T47D (cell line): ENCODE results near the gene MUC2.
A peak's percentile ranks its signal among the peaks of the same experiment; 100 is the strongest.

Experiments used
- DNase-seq, 2 experiments: peaks; one replicate each; pipeline versions ENCODE4 v3.0.0 to v3.0.0-alpha.2; 2011 to 2012; ENCODE audit warnings: low read depth in 1 of 2, low spot score in 1 of 2
- JUND ChIP-seq: IDR thresholded peaks from 2 replicates; pipeline ENCODE4 v1.6.1; 2012; ENCODE audit warnings: low read depth
- in situ Hi-C: cut with HindIII; loops from 2 replicates; pipeline ENCODE4 v1.10.0; 2016; ENCODE audit warnings: low sequenced_read_pairs, low pct_unique_long_range_greater_than_20kb

Gene MUC2

DNA sequence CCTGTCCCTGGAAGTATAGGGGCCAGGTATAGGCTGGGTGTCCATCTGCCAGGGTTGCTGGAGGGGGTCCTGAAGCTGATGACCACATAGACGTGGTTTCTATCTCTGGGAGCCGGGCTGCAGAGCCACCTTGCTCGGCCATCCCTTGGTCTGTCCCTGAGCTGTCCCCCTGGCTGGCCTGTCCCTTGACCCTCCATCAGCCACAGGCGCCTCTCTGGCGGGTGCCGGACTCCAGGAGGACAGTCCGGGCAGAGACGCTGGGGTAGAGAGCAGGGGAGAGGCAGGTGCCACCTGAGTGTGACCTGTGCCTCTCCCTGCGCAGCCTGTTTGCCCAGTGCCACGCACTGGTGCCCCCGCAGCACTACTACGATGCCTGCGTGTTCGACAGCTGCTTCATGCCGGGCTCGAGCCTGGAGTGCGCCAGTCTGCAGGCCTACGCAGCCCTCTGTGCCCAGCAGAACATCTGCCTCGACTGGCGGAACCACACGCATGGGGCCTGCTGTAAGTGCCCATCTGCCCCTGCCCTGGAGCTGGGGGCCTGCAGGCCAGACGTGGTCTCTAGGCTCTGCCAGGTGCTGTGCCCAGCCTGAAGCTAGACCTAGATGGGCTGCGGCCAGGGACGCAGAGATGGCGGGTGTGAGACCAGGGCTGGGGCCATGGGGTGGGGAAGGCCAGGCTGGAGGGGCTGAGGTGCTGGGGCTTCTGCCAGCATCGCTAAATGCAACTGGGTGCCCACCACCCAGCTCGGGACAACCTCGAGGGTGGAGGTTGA lies 29.9 kb downstream of the MUC2 start:
- DNase-seq: no peak
- in situ Hi-C loops: no loop called here
- TF ChIP-seq JUND: no peak

DNA sequence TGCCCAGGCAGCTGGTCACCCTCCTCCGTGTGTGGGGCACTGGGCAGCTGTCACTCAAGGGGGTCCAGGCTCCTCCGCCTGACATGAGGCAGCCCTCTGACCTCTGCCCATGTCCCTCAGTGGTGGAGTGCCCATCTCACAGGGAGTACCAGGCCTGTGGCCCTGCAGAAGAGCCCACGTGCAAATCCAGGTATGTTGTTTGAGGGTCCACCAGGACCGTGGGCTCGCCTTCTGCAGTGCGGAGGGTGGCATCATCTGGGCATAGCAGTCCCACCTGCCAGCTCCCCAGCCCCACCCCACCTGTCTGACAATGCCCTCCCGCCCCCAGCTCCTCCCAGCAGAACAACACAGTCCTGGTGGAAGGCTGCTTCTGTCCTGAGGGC lies 30.5 kb downstream of the MUC2 start:
- no peak for DNase-seq
- TF ChIP-seq JUND: no peak
- in situ Hi-C loops: no loop called here

DNA sequence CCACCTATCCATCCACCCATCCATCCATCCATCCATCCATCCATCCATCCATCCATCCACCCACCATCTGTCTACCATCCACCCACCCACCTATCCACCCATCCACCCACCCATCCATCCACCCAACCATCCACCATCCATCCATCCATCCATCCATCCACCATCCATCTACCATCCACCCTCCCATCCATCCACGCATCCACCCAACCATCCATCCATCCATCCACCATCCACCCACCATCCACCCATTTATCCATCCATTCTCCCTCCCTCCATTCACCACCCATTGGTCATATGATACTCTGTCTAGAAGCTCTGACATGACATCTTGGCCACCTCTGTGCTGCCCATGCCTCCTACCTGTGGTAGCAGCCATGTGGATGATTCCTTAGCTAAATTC lies 31.7 kb downstream of the MUC2 start:
- no peak for DNase-seq
- in situ Hi-C loops: no loop called here
- no peak for TF ChIP-seq JUND

DNA sequence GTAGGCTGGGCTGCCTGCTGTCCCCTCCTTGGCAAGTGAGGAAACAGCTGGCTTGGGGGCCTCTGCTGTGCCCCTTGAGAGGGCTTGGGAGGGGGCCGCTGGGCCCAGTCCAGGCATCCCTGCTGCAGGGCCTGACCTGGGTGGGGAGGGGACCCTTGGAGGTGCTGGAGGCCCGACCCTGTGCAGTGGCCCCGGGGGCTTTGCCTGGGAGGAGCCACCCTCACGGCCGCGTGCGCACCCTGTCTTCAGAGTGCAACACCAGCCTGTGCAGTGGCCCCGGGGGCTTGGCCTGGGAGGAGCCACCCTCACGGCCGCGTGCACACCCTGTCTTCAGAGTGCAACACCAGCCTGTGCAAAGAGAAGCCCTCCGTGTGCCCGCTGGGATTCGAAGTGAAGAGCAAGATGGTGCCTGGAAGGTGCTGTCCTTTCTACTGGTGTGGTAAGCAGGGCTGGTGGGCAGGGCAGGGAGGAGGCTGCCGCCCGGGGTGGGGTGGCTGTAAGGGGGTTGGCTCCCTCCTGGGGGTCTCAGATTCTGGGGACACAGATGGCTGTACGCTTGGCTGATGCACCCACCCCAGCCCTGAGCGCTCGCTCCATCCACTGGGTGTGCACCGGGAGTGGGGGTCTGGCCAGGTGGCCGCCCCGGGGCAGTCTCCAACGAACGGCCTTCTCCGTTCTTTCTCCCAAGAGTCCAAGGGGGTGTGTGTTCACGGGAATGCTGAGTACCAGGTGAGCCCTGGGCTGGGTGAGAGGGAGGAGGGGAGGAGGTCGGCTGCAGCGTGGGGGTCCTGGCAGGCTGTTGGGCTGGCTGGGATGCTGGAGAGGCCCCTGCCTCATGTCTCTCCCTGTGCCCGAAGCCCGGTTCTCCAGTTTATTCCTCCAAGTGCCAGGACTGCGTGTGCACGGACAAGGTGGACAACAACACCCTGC lies 32.9 kb downstream of the MUC2 start:
- DNase-seq: no peak
- in situ Hi-C loops: no loop called here
- TF ChIP-seq JUND: no peak

DNA sequence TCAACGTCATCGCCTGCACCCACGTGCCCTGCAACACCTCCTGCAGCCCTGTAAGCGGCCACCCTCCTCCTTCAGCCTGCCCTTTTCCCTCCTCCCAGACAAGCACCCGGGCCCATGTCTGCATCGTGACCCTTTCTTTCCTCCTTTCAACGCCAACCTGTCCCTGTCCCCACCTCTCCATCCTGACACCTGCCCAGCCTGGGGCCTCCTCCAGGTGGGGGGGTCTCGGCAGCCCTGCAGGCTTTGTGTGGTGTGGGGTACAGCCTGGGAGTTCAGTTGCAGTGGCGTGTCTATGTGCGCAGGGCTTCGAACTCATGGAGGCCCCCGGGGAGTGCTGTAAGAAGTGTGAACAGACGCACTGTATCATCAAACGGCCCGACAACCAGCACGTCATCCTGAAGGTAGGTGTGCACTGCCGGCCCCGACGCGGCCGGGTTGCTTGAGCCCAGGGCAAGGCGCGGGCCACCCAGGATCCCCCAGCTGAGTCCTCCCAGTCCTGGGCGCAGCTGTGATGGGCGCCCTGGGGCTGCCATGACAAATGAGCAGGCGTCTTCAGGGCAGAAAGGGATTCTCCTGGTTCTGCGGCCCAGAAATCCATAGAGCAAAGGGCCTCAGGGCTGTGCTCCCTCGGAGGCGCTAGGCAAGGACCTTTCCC lies 33.7 kb downstream of the MUC2 start:
- DNase-seq: no peak
- in situ Hi-C loops: no loop called here
- TF ChIP-seq JUND: no peak

DNA sequence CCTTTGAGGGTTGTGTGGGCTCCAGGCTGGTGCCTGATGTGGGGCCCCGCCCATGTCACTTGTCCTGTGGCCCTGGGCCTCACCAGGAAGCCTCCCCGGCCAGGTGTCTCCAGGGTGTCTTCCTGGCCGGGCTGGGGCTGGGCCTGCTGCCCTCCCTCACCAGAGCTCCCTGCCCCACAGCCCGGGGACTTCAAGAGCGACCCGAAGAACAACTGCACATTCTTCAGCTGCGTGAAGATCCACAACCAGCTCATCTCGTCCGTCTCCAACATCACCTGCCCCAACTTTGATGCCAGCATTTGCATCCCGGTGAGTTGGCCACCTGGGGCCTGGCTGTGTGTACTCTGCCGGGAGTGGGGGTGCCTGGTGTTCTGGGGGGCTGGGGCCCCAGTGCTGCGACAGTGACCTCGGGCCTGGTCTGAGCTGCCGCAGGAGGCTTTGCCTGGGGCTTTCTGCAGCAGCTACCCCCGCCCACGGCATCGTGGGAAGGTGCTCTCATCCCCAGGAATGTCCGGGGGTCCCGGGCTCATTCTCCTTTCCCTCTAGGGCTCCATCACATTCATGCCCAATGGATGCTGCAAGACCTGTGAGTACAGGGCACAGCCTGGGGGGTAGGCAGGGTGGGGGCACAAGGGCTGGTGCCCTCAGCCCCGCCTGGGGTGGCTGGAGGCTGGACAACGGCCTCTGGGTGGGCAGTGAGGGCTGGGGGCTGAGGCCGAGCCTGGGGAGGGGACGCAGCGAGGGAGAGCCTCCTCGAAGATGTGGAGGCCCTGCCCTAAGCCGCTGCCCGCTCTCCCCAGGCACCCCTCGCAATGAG lies 34.6 kb downstream of the MUC2 start:
- in situ Hi-C loops: no loop called here
- no peak for DNase-seq
- no peak for TF ChIP-seq JUND

DNA sequence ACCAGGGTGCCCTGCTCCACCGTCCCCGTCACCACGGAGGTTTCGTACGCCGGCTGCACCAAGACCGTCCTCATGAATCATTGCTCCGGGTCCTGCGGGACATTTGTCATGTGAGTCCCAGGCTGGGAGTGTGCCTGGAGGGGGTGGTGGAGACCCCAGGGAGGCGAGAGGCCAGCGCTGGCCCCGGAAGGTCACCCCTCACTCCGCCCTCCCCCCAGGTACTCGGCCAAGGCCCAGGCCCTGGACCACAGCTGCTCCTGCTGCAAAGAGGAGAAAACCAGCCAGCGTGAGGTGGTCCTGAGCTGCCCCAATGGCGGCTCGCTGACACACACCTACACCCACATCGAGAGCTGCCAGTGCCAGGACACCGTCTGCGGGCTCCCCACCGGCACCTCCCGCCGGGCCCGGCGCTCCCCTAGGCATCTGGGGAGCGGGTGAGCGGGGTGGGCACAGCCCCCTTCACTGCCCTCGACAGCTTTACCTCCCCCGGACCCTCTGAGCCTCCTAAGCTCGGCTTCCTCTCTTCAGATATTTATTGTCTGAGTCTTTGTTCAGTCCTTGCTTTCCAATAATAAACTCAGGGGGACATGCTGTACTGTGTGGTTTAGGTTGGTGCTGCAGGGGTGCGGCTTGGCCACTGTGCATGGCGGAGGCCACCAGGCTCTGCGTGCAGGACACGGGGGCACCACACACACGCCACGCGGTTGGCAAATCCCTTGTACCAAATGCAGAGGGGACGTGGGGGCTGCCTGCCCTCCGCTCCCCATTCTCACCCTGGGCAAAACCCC lies 35.4 kb downstream of the MUC2 start:
- in situ Hi-C loops: no loop called here
- no peak for TF ChIP-seq JUND
- no peak for DNase-seq

DNA sequence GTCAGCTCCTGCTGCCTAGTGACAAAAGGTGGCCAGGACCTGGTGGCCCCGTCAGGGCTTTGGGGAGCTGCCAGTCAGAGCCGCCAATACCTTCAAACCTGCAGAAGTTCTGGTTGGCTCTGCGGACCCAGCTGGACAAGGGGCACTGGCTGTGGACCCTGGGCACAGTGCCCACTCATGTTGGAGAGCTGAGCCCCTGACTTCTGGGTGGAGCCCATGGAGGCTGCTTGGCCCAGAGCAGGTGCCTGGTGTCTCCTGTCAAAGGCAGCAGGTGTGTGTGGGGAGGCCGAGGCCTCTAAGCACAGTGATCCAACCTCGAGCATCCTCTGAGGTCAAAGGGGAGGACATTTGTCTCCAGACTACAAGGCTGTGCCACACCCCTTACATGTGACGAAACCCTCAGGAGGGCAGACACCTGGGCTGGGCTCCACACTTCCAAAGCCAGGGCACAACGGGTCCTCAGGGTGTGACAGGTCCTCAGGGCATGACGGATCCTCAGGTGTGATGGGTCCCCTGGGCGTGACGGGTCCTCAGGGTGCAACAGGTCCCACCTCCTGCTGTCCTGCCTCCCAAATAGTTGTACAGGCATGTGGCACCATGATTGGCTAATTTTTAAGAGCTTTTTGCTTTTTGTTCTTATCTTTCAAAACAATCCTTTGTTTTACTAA lies 37.0 kb downstream of the MUC2 start:
- no peak for DNase-seq
- no peak for TF ChIP-seq JUND
- in situ Hi-C loops: no loop called here

DNA sequence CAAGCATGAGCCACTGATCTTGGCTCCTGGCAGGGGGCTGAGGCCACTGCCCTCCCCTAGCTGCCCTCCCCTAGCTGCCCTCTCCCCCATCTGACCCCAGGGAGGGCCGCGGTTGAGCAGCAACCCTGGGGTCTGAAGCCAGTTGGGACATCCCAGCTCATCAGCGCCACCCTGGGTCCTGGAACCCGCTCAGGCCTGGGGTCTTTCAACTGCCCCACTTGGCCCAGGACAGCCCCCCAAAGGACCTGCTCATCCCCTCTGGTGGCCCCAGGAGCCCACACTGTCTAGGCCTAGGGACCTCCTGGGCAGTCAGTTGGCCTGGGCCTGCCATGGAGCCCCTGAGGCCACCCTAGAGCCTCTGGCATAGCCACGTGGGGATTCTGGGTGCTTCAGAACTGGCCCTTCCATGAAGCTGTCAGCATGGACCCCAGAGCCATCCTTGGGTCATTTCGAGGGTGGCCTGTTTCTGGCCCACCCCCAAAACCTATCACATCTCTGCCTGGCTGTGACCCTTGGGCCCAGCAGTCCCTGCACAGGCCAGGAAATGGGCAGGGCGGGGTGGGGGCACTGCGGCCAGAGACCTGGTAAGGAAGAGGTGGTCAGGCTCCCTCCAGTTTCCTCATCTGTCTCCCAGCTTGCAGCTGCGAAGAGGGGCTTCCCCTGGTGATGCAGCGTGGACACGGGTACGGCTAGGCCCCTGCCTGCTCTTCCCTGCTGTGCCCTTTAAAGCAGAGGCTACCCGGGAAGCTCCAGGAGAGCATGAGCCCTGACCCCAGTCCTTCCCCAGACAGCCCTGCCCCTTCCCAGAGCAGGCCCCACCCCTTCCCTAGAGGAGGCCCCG lies 37.9 kb downstream of the MUC2 start:
- in situ Hi-C loops: no loop called here
- TF ChIP-seq JUND: no peak
- DNase-seq: peak in 1 of 2 experiments; percentile 23
